Peyer's patch (tissue), 4 donors: ENCODE measurements around the gene TXNRD2. TPM values are rescaled to one million over a fixed set of nuclear protein-coding genes. Genes with fewer than 3 reads are reported as not detected.

ENCODE experiments used
- DNase-seq, 3 donors: peaks; one replicate each; pipeline ENCODE4 v3.0.0-alpha.2; 2017 to 2019
- H3K27ac ChIP-seq, 4 donors: fragments of 200-600 bp; sonication (generic); one replicate each; pipeline ENCODE4 v1.5.1; 2016 to 2019
- H3K27me3 ChIP-seq, 2 donors: fragments of 200-600 bp; sonication (generic); one replicate each; pipeline ENCODE4 v1.5.1; 2019
- H3K36me3 ChIP-seq, 3 donors: fragments of 200-600 bp; sonication (generic); one replicate each; pipeline ENCODE4 v1.5.1; 2016 to 2019
- H3K4me1 ChIP-seq, 4 donors: fragments of 200-600 bp; sonication (generic); one replicate each; pipeline ENCODE4 v1.5.1; 2016 to 2019
- H3K4me3 ChIP-seq, 4 donors: fragments of 200-600 bp; sonication (generic); 1 replicate in 3 of 4; 2 replicates in 1 of 4; pipeline ENCODE4 v1.5.1; 2016 to 2019; ENCODE audit warnings: mild to moderate bottlenecking in 1 of 4
- H3K9me3 ChIP-seq, 4 donors: fragments of 200-600 bp; sonication (generic); one replicate each; pipeline ENCODE4 v1.5.1; 2016 to 2019; ENCODE audit warnings: mild to moderate bottlenecking in 1 of 4
- CTCF ChIP-seq, 6 experiments: fragments of 450-650 bp in 4 of 6; fragments of 200-600 bp in 2 of 6; sonication (generic) in 1 of 6; IDR thresholded peaks; one replicate each; pipeline ENCODE4 v1.5.1; 2017 to 2019; ENCODE audit warnings: antibody characterized with exemption in 6 of 6, mild to moderate bottlenecking in 3 of 6, moderate library complexity in 1 of 6
- POLR2A ChIP-seq, 2 donors: fragments of 450-650 bp; IDR thresholded peaks; one replicate each; pipeline ENCODE4 v1.5.1; 2017; ENCODE audit warnings: antibody characterized with exemption in 2 of 2, mild to moderate bottlenecking in 2 of 2, moderate library complexity in 2 of 2
- total RNA-seq, 4 donors: library from RNA; depleted of rRNA; stranded (reverse); fragments of >200 nt; gene quantifications; one replicate each; pipeline ENCODE4 v1.1.0, GENCODE V29; 2016

Gene TXNRD2
- total RNA-seq, 4 donors from 2014 or later, result 24.7 to 29.8 (median 27.2) TPM

GRCh38 chr22:19976671-19977070, 35.1 kb upstream of the TXNRD2 start:
- no peak for TF ChIP-seq CTCF (IDR thresholded peaks at IDR 0.05)
- no peak for TF ChIP-seq POLR2A (IDR thresholded peaks at IDR 0.05)
- DNase-seq, result no peak
- Histone ChIP-seq H3K36me3 (no peaks in the 10 kb centered on the region), H3K4me3 (no peak overlapping the region), H3K27ac (no peak overlapping the region), H3K27me3 (no peaks in the 10 kb centered on the region), H3K9me3 (no peaks in the 10 kb centered on the region), H3K4me1 (peaks cover 0 to under 1% (median 0%) of the 10 kb centered on the region in 4 donors)

DNA sequence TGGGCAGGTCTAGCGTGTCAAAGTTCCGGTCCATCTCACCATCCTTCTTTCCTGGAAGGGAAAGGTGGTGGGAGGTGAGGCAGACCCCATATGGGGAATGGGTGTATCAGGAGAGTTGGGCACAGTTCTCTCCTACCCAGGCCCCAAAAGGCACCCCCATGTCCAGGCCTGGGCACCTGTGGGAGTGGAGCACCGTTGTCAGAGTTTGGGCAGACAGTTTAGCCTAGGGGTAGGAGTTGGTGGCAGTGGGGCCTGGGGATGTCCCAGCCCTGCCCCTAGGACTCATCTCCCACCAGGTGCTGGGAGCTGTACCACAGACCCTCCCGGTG, 34.1 kb upstream of the TXNRD2 start:
- DNase-seq, result no peak
- no peak overlapping the region for H3K4me3 ChIP-seq
- no peaks in the 10 kb centered on the region for H3K36me3 ChIP-seq
- peaks cover 0 to 10% (median under 1%) of the 10 kb centered on the region in 4 donors for H3K4me1 ChIP-seq
- no peak overlapping the region for H3K27ac ChIP-seq
- H3K9me3 ChIP-seq, result no peaks in the 10 kb centered on the region
- no peak for TF ChIP-seq CTCF (IDR thresholded peaks at IDR 0.05)
- no peak for TF ChIP-seq POLR2A (IDR thresholded peaks at IDR 0.05)
- no peaks in the 10 kb centered on the region for H3K27me3 ChIP-seq

DNA sequence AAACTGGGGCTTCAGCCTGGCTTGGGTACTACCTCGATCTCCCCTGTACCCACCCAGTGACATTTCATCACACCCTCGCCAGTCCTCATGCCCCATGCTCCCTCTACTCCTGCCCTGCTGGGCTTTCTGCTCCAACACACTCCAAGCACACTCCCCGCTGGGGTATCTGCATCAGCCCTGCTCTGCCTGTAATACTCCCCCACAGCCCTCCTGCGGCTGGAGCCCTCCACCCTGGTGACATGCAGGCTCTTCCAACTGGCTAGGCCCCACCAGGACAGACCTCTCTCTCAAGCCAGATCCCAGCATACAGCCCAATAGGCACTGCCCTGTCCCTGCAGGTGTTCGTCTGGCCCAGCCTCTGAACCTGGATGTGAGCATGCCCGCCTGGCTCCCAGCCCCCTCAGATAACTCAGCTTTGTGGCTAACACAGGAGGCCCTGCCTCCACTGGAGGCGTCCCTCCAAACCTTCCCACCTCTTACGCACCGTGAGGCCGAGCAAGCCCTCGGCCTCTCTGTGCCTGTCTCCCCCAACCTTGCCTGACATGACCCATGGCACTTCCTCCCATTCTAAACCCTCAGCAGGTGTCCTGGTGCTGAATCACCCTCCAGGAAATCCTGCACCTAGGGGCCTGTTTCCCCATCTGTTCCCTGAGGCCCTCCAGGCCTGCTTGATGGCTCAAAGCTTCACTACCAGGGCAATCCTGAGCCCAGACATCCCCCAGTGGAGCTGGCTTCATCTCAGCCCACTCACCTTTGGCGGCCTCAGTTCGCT, 33.5 kb upstream of the TXNRD2 start:
- H3K4me3 ChIP-seq, result no peak overlapping the region
- no peaks in the 10 kb centered on the region for H3K27me3 ChIP-seq
- peaks cover 0 to 12% (median 2%) of the 10 kb centered on the region in 4 donors for H3K4me1 ChIP-seq
- H3K36me3 ChIP-seq, result no peaks in the 10 kb centered on the region
- H3K27ac ChIP-seq, result no peak overlapping the region
- H3K9me3 ChIP-seq, result no peaks in the 10 kb centered on the region
- no peak for DNase-seq
- TF ChIP-seq CTCF (IDR thresholded peaks at IDR 0.05) (no peak), POLR2A (IDR thresholded peaks at IDR 0.05) (no peak)

- H3K4me1 ChIP-seq, result peaks cover 0 to 12% (median 2%) of the 10 kb centered on the region in 4 donors
- DNase-seq, result no peak
- TF ChIP-seq CTCF (IDR thresholded peaks at IDR 0.05) (no peak), POLR2A (IDR thresholded peaks at IDR 0.05) (no peak)
- peaks cover 0 to 4% (median 0%) of the 10 kb centered on the region in 3 donors for H3K36me3 ChIP-seq
- H3K4me3 ChIP-seq, result no peak overlapping the region
- no peaks in the 10 kb centered on the region for H3K27me3 ChIP-seq
- H3K9me3 ChIP-seq, result no peaks in the 10 kb centered on the region
- H3K27ac ChIP-seq, result no peak overlapping the region
These were observed 32.7 kb upstream of the TXNRD2 start for GRCh38 chr22:19974268-19974861.

DNA sequence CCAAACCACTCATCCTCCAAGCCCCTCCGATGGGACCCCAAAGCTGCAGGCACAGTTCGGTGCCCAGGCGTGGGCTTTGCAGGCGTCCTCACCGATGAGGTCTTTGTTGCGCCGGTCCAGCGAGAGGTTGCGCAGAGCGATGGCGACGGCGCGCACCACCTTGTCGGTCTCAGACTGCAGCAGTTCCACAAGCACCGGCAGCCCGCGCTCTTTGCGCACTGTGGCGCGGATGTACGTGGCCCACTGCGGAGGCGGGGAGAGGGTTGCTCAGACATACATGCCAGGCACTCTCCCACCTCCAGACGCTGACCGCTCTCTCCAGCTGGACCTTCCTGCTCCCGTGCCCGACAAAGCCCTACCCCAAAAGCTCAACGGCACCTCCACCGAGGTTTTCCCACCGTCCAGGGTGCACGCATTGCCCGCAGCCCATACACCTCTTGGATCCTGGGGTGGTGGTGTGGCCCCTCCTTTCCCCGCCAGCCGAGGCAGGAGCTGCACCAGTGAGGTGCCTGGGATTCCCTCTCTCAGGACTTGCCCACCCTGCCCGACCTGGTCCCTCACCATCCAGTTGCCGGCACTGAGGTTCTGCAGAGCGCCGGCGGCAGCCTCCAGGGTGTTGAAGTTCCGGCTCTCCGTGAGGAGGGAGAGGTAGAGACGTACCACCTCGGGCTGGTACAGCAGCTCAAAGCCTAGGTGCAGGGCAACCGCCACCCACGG, 32.1 kb upstream of the TXNRD2 start:
- H3K27ac ChIP-seq, result no peak overlapping the region
- H3K9me3 ChIP-seq, result no peaks in the 10 kb centered on the region
- H3K36me3 ChIP-seq, result peaks cover 0 to 11% (median 0%) of the 10 kb centered on the region in 3 donors
- DNase-seq, result no peak
- no peaks in the 10 kb centered on the region for H3K27me3 ChIP-seq
- no peak overlapping the region for H3K4me3 ChIP-seq
- H3K4me1 ChIP-seq, result peaks cover 0 to 12% (median 2%) of the 10 kb centered on the region in 4 donors
- TF ChIP-seq CTCF (IDR thresholded peaks at IDR 0.05), result no peak
- TF ChIP-seq POLR2A (IDR thresholded peaks at IDR 0.05), result no peak
